Smooth muscle cell (in vitro differentiated cells): ENCODE data around the gene PLEKHG3. TPM values are rescaled to one million over a fixed set of nuclear protein-coding genes. Genes with fewer than 3 reads are reported as not detected.

ENCODE experiments used
- DNase-seq: peaks from one replicate; lab custom pipeline; 2025; ENCODE audit not compliant: unreplicated experiment; lab: John Stamatoyannopoulos, UW
- H2AFZ ChIP-seq: fragments of 200-600 bp; sonication (generic); 2 replicates; pipeline ENCODE4 v1.6.0; 2016; ENCODE audit warnings: antibody characterized with exemption, low read depth, mild to moderate bottlenecking
- H3F3A ChIP-seq: fragments of 200-600 bp; sonication (generic); 2 replicates; pipeline ENCODE4 v1.6.0; 2017; ENCODE audit warnings: antibody characterized with exemption, low read depth
- H3K27ac ChIP-seq: fragments of 200-600 bp; sonication (generic); 2 replicates; pipeline ENCODE4 v1.5.1; 2016; ENCODE audit warnings: low read depth, mild to moderate bottlenecking
- H3K27me3 ChIP-seq: fragments of 200-600 bp; sonication (generic); 2 replicates; pipeline ENCODE4 v1.6.1; 2016; ENCODE audit warnings: low read depth, mild to moderate bottlenecking
- H3K36me3 ChIP-seq: fragments of 200-600 bp; sonication (generic); 2 replicates; pipeline ENCODE4 v1.5.1; 2016; ENCODE audit warnings: low read depth
- H3K4me1 ChIP-seq: fragments of 200-600 bp; sonication (generic); 2 replicates; pipeline ENCODE4 v1.5.1; 2016; ENCODE audit warnings: low read depth
- H3K4me2 ChIP-seq: fragments of 200-600 bp; sonication (generic); 2 replicates; pipeline ENCODE4 v1.6.0; 2016; ENCODE audit warnings: mild to moderate bottlenecking
- H3K4me3 ChIP-seq: fragments of 200-600 bp; sonication (generic); 2 replicates; pipeline ENCODE4 v1.5.1; 2016; ENCODE audit warnings: mild to moderate bottlenecking
- H3K79me2 ChIP-seq: fragments of 200-600 bp; sonication (generic); 2 replicates; pipeline ENCODE4 v1.6.0; 2016; ENCODE audit warnings: low read depth, mild to moderate bottlenecking
- H3K9ac ChIP-seq: fragments of 200-600 bp; sonication (generic); 2 replicates; pipeline ENCODE4 v1.6.0; 2016; ENCODE audit warnings: low read depth
- H3K9me3 ChIP-seq: fragments of 200-600 bp; sonication (generic); replicated peaks from 2 replicates; pipeline ENCODE4 v1.5.1; 2016; ENCODE audit warnings: low read depth
- H4K20me1 ChIP-seq: fragments of 200-600 bp; sonication (generic); 2 replicates; pipeline ENCODE4 v1.6.0; 2016; ENCODE audit warnings: low read depth
- CTCF ChIP-seq: fragments of 200-600 bp; sonication (generic); IDR thresholded peaks from 2 replicates; pipeline ENCODE4 v1.5.1; 2017; ENCODE audit warnings: borderline replicate concordance, mild to moderate bottlenecking, antibody characterized with exemption; ENCODE audit not compliant: insufficient read depth, poor library complexity, severe bottlenecking
- WGBS: methylation state at CpG from one replicate; pipeline ENCODE4 v1.1.7; 2016; ENCODE audit warnings: low lambda C conversion rate; 5-methylcytosine and 5-hydroxymethylcytosine counted together
- polyA plus RNA-seq: library from polyadenylated mRNA; unstranded; fragments of >200 nt; fragmentation: Nextera tagmentation; extraction: Ambion mirVana; gene quantifications from 2 replicates; pipeline ENCODE4 v1.2.1, GENCODE V29; 2016
- total RNA-seq: library from RNA; depleted of rRNA; stranded (reverse); fragments of >200 nt; gene quantifications from 2 replicates; pipeline ENCODE4 v1.2.3, GENCODE V29; 2014

PLEKHG3 gene
- total and polyA plus RNA-seq, 2 experiments from 2014 or later, result 17.6 to 18.3 TPM

GRCh38 chr14:64673748-64674147 is 30.5 kb upstream of the PLEKHG3 start:
- 65% methylated on average over 6 of the region's 6 CpGs for WGBS
- TF ChIP-seq CTCF, result no peak
- Histone ChIP-seq H3F3A (no peaks in the 10 kb centered on the region), H2AFZ (no peak overlapping the region), H3K4me3 (no peak overlapping the region), H3K79me2 (no peaks in the 10 kb centered on the region), H3K4me1 (no peaks in the 10 kb centered on the region), H4K20me1 (no peaks in the 10 kb centered on the region), H3K4me2 (no peak overlapping the region), H3K36me3 (no peaks in the 10 kb centered on the region), H3K9me3 (no peaks in the 10 kb centered on the region), H3K27me3 (no peaks in the 10 kb centered on the region), H3K27ac (no peak overlapping the region), H3K9ac (no peak overlapping the region)
- DNase-seq, result no peak

- Histone ChIP-seq H3K4me3 (no peak overlapping the region), H3K4me1 (no peaks in the 10 kb centered on the region), H3F3A (no peaks in the 10 kb centered on the region), H3K79me2 (no peaks in the 10 kb centered on the region), H3K9me3 (no peaks in the 10 kb centered on the region), H2AFZ (no peak overlapping the region), H3K9ac (no peak overlapping the region), H3K27ac (no peak overlapping the region), H3K36me3 (no peaks in the 10 kb centered on the region), H3K4me2 (no peak overlapping the region), H4K20me1 (no peaks in the 10 kb centered on the region), H3K27me3 (no peaks in the 10 kb centered on the region)
- WGBS, result 93% methylated on average over 10 of the region's 10 CpGs
- no peak for DNase-seq
- TF ChIP-seq CTCF, result no peak
Observed at GRCh38 chr14:64674829-64675228, 29.4 kb upstream of the PLEKHG3 start.

GRCh38 chr14:64675312-64675711 is 28.9 kb upstream of the PLEKHG3 start:
- Histone ChIP-seq H3K27me3 (no peaks in the 10 kb centered on the region), H3K4me1 (peaks cover under 1% of the 10 kb centered on the region), H3K4me3 (no peak overlapping the region), H3K36me3 (no peaks in the 10 kb centered on the region), H3K9me3 (no peaks in the 10 kb centered on the region), H3K4me2 (no peak overlapping the region), H3K27ac (no peak overlapping the region), H4K20me1 (no peaks in the 10 kb centered on the region), H2AFZ (no peak overlapping the region), H3K79me2 (no peaks in the 10 kb centered on the region), H3K9ac (no peak overlapping the region), H3F3A (no peaks in the 10 kb centered on the region)
- 98% methylated on average over 3 of the region's 3 CpGs for WGBS
- DNase-seq, result no peak
- no peak for TF ChIP-seq CTCF

GRCh38 chr14:64676410-64677008 is 27.7 kb upstream of the PLEKHG3 start:
- Histone ChIP-seq H3K27ac (no peak overlapping the region), H3K36me3 (no peaks in the 10 kb centered on the region), H4K20me1 (no peaks in the 10 kb centered on the region), H3K27me3 (no peaks in the 10 kb centered on the region), H3K4me2 (no peak overlapping the region), H3K4me3 (no peak overlapping the region), H3K9me3 (no peaks in the 10 kb centered on the region), H2AFZ (no peak overlapping the region), H3K9ac (no peak overlapping the region), H3F3A (peaks cover 9% of the 10 kb centered on the region), H3K4me1 (peaks cover 4% of the 10 kb centered on the region), H3K79me2 (no peaks in the 10 kb centered on the region)
- DNase-seq, result no peak
- no peak for TF ChIP-seq CTCF
- WGBS, result 83% methylated on average over 3 of the region's 3 CpGs
